H1 (cell line): Measurements from ENCODE around the gene PARM1. TPM values are rescaled to one million over a fixed set of nuclear protein-coding genes. Genes with fewer than 3 reads are reported as not detected.

Source experiments
- CTCF ChIA-PET: fragments of 300-600 bp; sonication (Branson Sonifier 250); formaldehyde crosslinking; loops from one replicate; lab custom pipeline; 2021; ENCODE audit not compliant: partially characterized antibody; lab: Charles Lee
- POLR2A ChIA-PET: fragments of 300-600 bp; sonication (Branson Sonifier 250); formaldehyde crosslinking; loops from one replicate; lab custom pipeline; 2021; ENCODE audit warnings: inconsistent platforms; ENCODE audit not compliant: partially characterized antibody; lab: Charles Lee
- DNase-seq, 2 experiments: peaks; one replicate each; pipeline versions ENCODE4 v3.0.0 to v3.0.0-alpha.2; 2010 to 2022; ENCODE audit warnings: low spot score in 2 of 2, low read depth in 1 of 2, mixed read lengths in 1 of 2
- FAIRE-seq: peaks from 2 replicates; lab custom pipeline; 2011; peaks lifted over from hg19 to GRCh38; lab: Jason Lieb, UNC
- H2AFZ ChIP-seq: 2 replicates; pipeline ENCODE4 v1.8.1; 2012; ENCODE audit warnings: low read length, inconsistent platforms
- H2AK5ac ChIP-seq: 2 replicates; pipeline ENCODE4 v1.6.1; 2013; ENCODE audit warnings: low read depth, low read length
- H2BK120ac ChIP-seq: replicated peaks from 2 replicates; pipeline ENCODE3; 2013; ENCODE audit warnings: low read depth, low read length, inconsistent platforms
- H2BK12ac ChIP-seq: 2 replicates; pipeline ENCODE4 v1.6.1; 2013; ENCODE audit warnings: low read depth, low read length
- H2BK15ac ChIP-seq: 2 replicates; pipeline ENCODE4 v1.6.1; 2013; ENCODE audit warnings: low read length
- H2BK20ac ChIP-seq: 2 replicates; pipeline ENCODE4 v1.6.1; 2013; ENCODE audit warnings: low read length
- H2BK5ac ChIP-seq: 2 replicates; pipeline ENCODE4 v1.6.1; 2013; ENCODE audit warnings: low read depth, low read length
- H3K14ac ChIP-seq: 2 replicates; pipeline ENCODE4 v1.6.1; 2013; ENCODE audit warnings: inconsistent platforms; ENCODE audit not compliant: insufficient read length
- H3K18ac ChIP-seq: 2 replicates; pipeline ENCODE4 v1.6.1; 2013; ENCODE audit warnings: low read length; ENCODE audit errors: extremely low read depth
- H3K23ac ChIP-seq: 2 replicates; pipeline ENCODE4 v1.6.1; 2013; ENCODE audit warnings: inconsistent platforms; ENCODE audit not compliant: insufficient read length
- H3K23me2 ChIP-seq: 2 replicates; pipeline ENCODE4 v1.6.1; 2013; ENCODE audit warnings: low read depth, low read length
- H3K27ac ChIP-seq: 2 replicates; pipeline ENCODE4 v1.6.1; 2011; ENCODE audit warnings: low read depth, low read length, inconsistent platforms
- H3K27me3 ChIP-seq, 4 experiments: replicated peaks in 1 of 4; 1 replicate in 1 of 4; 2 replicates in 3 of 4; pipeline versions ENCODE4 v1.6.1 to v1.8.1; 2011 to 2013; ENCODE audit warnings: low read length in 3 of 4, mild to moderate bottlenecking in 3 of 4, inconsistent platforms in 2 of 4, mixed read lengths in 2 of 4, moderate library complexity in 1 of 4; ENCODE audit not compliant: control insufficient read depth in 3 of 4, insufficient read depth in 3 of 4; ENCODE audit errors: extremely low read depth in 1 of 4
- H3K36me3 ChIP-seq, 4 experiments: 2 replicates each; pipeline versions ENCODE4 v1.6.1 to v1.8.1; 2011 to 2013; ENCODE audit warnings: mild to moderate bottlenecking in 4 of 4, low read length in 3 of 4, moderate library complexity in 2 of 4, control low read depth in 1 of 4, inconsistent platforms in 1 of 4; ENCODE audit not compliant: insufficient read depth in 4 of 4, control insufficient read depth in 2 of 4
- H3K4ac ChIP-seq: replicated peaks from 2 replicates; pipeline ENCODE3; 2013; ENCODE audit warnings: low read length, low read depth, mixed read lengths, inconsistent platforms; ENCODE audit not compliant: insufficient read length
- H3K4me1 ChIP-seq, 4 experiments: replicated peaks in 1 of 4; 1 replicate in 1 of 4; 2 replicates in 3 of 4; pipeline versions ENCODE4 v1.6.1 to v1.8.1; 2011 to 2013; ENCODE audit warnings: low read length in 3 of 4, inconsistent platforms in 2 of 4, mixed read lengths in 1 of 4; ENCODE audit not compliant: insufficient read depth in 4 of 4, control insufficient read depth in 3 of 4
- H3K4me2 ChIP-seq, 2 experiments: 2 replicates each; pipeline versions ENCODE4 v1.6.1 to v1.8.1; 2011 to 2013; ENCODE audit warnings: low read depth in 2 of 2, low read length in 2 of 2, control low read depth in 1 of 2, inconsistent platforms in 1 of 2, mild to moderate bottlenecking in 1 of 2; ENCODE audit not compliant: insufficient read depth in 1 of 2
- H3K4me3 ChIP-seq, 4 experiments: fragments of 200-600, 300-600 bp in 1 of 4; sonication (generic), shearing (Covaris generic), sonication (Bioruptor Twin) in 1 of 4; 2 replicates each; pipeline versions ENCODE4 v1.5.1 to v1.8.1; 2011 to 2016; ENCODE audit warnings: low read length in 4 of 4, low read depth in 3 of 4, control low read depth in 2 of 4, inconsistent platforms in 2 of 4, mild to moderate bottlenecking in 2 of 4, mixed read lengths in 1 of 4, moderate library complexity in 1 of 4; ENCODE audit not compliant: insufficient read depth in 2 of 4; ENCODE audit errors: extremely low read depth in 1 of 4
- H3K56ac ChIP-seq: replicated peaks from 2 replicates; pipeline ENCODE3; 2013; ENCODE audit warnings: low read depth, mild to moderate bottlenecking, mixed read lengths, low read length, inconsistent platforms; ENCODE audit not compliant: insufficient read length
- H3K79me1 ChIP-seq: 2 replicates; pipeline ENCODE4 v1.6.1; 2013; ENCODE audit warnings: low read depth, low read length, control low read depth
- H3K79me2 ChIP-seq, 2 experiments: 2 replicates each; pipeline versions ENCODE4 v1.6.1 to v1.8.1; 2012 to 2013; ENCODE audit warnings: low read length in 2 of 2, mild to moderate bottlenecking in 2 of 2, inconsistent platforms in 1 of 2; ENCODE audit not compliant: insufficient read depth in 2 of 2, control insufficient read depth in 1 of 2
- H3K9ac ChIP-seq, 4 experiments: replicated peaks in 1 of 4; 1 replicate in 1 of 4; 2 replicates in 3 of 4; pipeline versions ENCODE4 v1.6.1 to v1.8.1; 2011 to 2013; ENCODE audit warnings: low read depth in 3 of 4, low read length in 3 of 4, control low read depth in 2 of 4, mild to moderate bottlenecking in 2 of 4, moderate library complexity in 2 of 4, inconsistent platforms in 1 of 4; ENCODE audit errors: extremely low read depth in 1 of 4
- H3K9me3 ChIP-seq, 2 experiments: 2 replicates each; pipeline versions ENCODE4 v1.6.1 to v1.8.1; 2012 to 2013; ENCODE audit warnings: mild to moderate bottlenecking in 2 of 2, moderate library complexity in 2 of 2, control low read depth in 1 of 2, inconsistent platforms in 1 of 2, low read depth in 1 of 2, low read length in 1 of 2, mixed read lengths in 1 of 2; ENCODE audit not compliant: insufficient read depth in 2 of 2
- H4K20me1 ChIP-seq, 2 experiments: replicated peaks in 1 of 2; 2 replicates each; pipeline versions ENCODE3 to v1.8.1; 2011 to 2013; ENCODE audit warnings: inconsistent platforms in 2 of 2, low read length in 2 of 2, mild to moderate bottlenecking in 1 of 2; ENCODE audit not compliant: insufficient read depth in 2 of 2, control insufficient read depth in 1 of 2
- H4K5ac ChIP-seq: 2 replicates; pipeline ENCODE4 v1.6.1; 2013; ENCODE audit warnings: low read length, low read depth, mixed read lengths, inconsistent platforms; ENCODE audit not compliant: insufficient read length
- H4K8ac ChIP-seq: 2 replicates; pipeline ENCODE4 v1.8.0; 2013; ENCODE audit warnings: mild to moderate bottlenecking, moderate library complexity, low read length, inconsistent platforms; ENCODE audit not compliant: insufficient read depth; ENCODE audit errors: extremely low read depth
- H4K91ac ChIP-seq: replicated peaks from 2 replicates; pipeline ENCODE3; 2013; ENCODE audit warnings: low read length, mixed read lengths, inconsistent platforms; ENCODE audit not compliant: insufficient read length
- ASH2L ChIP-seq: fragments of 200-600, 300-600 bp; sonication (generic); IDR thresholded peaks from one replicate; pipeline ENCODE4 v1.7.1; 2017; ENCODE audit warnings: low read length
- BRCA1 ChIP-seq: IDR thresholded peaks from 2 replicates; pipeline ENCODE4 v1.6.1; 2012; ENCODE audit warnings: low read depth, low read length, improper control_type of control experiment
- CREB1 ChIP-seq: IDR thresholded peaks from 2 replicates; pipeline ENCODE4 v1.6.1; 2012; ENCODE audit warnings: inconsistent platforms
- EZH2 ChIP-seq: fragments of 200-600 bp; sonication (generic); IDR thresholded peaks from 2 replicates; pipeline ENCODE4 v1.7.1; 2012; ENCODE audit warnings: low read depth, mild to moderate bottlenecking, moderate library complexity, low read length, inconsistent platforms; ENCODE audit not compliant: severe bottlenecking
- GABPA ChIP-seq: IDR thresholded peaks from 2 replicates; pipeline ENCODE4 v1.6.1; 2011; ENCODE audit warnings: mild to moderate bottlenecking, low read length, moderate library complexity, borderline replicate concordance; ENCODE audit not compliant: insufficient read depth
- RNF2 ChIP-seq: fragments of 200-900, 300-1000 bp; sonication (generic); IDR thresholded peaks from 2 replicates; pipeline ENCODE4 v1.7.1; 2016; ENCODE audit warnings: borderline replicate concordance, low read depth, mild to moderate bottlenecking, antibody characterized with exemption, low read length; ENCODE audit not compliant: poor library complexity, severe bottlenecking; ENCODE audit errors: missing control alignments
- SAP30 ChIP-seq: fragments of 300-600 bp; sonication (generic); IDR thresholded peaks from 2 replicates; pipeline ENCODE4 v1.7.1; 2012; ENCODE audit warnings: low read length, moderate library complexity, mild to moderate bottlenecking, inconsistent platforms; ENCODE audit not compliant: insufficient read depth, insufficient replicate concordance
- SIRT6 ChIP-seq: IDR thresholded peaks from one replicate; pipeline ENCODE4 v1.7.1; 2012; ENCODE audit warnings: low read length, inconsistent platforms
- SP1 ChIP-seq: IDR thresholded peaks from 2 replicates; pipeline ENCODE4 v1.6.1; 2011; ENCODE audit warnings: low read depth, low read length
- TEAD4 ChIP-seq: IDR thresholded peaks from 2 replicates; pipeline ENCODE4 v1.6.1; 2012; ENCODE audit warnings: low read depth, low read length, inconsistent platforms, mixed read lengths
- ZNF274 ChIP-seq: IDR thresholded peaks from 2 replicates; pipeline ENCODE4 v1.7.0; 2012; ENCODE audit warnings: low read length, borderline replicate concordance; ENCODE audit errors: extremely low read depth
- WGBS, 2 experiments: shearing (Covaris generic) in 1 of 2; methylation state at CpG; one replicate each; pipeline versions ENCODE4 v1.1.6 to v1.1.7; 2013 to 2015; ENCODE audit warnings: low lambda C conversion rate in 2 of 2, mixed read lengths in 2 of 2, inconsistent platforms in 1 of 2, low coverage in 1 of 2, missing lambda C conversion rate in 1 of 2; ENCODE audit not compliant: insufficient replicate concordance in 2 of 2, insufficient coverage in 1 of 2, insufficient read length in 1 of 2; ENCODE audit errors: extremely low coverage in 1 of 2, missing lambda C conversion rate in 1 of 2; 5-methylcytosine and 5-hydroxymethylcytosine counted together
- polyA plus RNA-seq, 7 experiments: library from polyadenylated mRNA; depleted of rRNA in 3 of 7; stranded (reverse) in 5 of 7; unstranded in 2 of 7; fragments of >200 nt in 5 of 7; fragments of 200-250 nt in 2 of 7; gene quantifications; 1 replicate in 5 of 7; 2 replicates in 1 of 7; 4 replicates in 1 of 7; pipeline versions ENCODE4 v1.2.1 to v1.2.3, GENCODE V29; 2011 to 2013; ENCODE audit warnings: missing spikeins in 2 of 7, mixed read lengths in 2 of 7
- total RNA-seq: library from RNA; stranded (reverse); fragmentation: NEBNext Ultra II Directional; extraction: Animal tissue kit (Norgen Biotek cat#: 25700); gene quantifications from 2 replicates; pipeline ENCODE4 v1.2.1, GENCODE V29; 2021
- TF ChIP-seq, protein P1 (sequence below), 3 experiments: IDR thresholded peaks; 1 replicate in 2 of 3; 2 replicates in 1 of 3; pipeline versions ENCODE4 v1.5.1 to v1.6.1; 2011; ENCODE audit warnings: low read length in 3 of 3, mild to moderate bottlenecking in 3 of 3, inconsistent platforms in 2 of 3, low read depth in 1 of 3, moderate library complexity in 1 of 3; ENCODE audit not compliant: insufficient read depth in 1 of 3; ENCODE audit errors: control extremely low read depth in 1 of 3

Gene PARM1
- total and polyA plus RNA-seq, 2 of the 8 experiments (the other 6 are each of a cell fraction or from before 2014, with no cell fraction given), result 2.0 to 5.3 TPM

- no peaks in the 10 kb centered on the region for H4K20me1 ChIP-seq
- TF ChIP-seq RNF2, result no peak
- TF ChIP-seq SP1, result no peak
- TF ChIP-seq ASH2L, result no peak
- no peak for TF ChIP-seq SIRT6
- TF ChIP-seq, protein P1, sequence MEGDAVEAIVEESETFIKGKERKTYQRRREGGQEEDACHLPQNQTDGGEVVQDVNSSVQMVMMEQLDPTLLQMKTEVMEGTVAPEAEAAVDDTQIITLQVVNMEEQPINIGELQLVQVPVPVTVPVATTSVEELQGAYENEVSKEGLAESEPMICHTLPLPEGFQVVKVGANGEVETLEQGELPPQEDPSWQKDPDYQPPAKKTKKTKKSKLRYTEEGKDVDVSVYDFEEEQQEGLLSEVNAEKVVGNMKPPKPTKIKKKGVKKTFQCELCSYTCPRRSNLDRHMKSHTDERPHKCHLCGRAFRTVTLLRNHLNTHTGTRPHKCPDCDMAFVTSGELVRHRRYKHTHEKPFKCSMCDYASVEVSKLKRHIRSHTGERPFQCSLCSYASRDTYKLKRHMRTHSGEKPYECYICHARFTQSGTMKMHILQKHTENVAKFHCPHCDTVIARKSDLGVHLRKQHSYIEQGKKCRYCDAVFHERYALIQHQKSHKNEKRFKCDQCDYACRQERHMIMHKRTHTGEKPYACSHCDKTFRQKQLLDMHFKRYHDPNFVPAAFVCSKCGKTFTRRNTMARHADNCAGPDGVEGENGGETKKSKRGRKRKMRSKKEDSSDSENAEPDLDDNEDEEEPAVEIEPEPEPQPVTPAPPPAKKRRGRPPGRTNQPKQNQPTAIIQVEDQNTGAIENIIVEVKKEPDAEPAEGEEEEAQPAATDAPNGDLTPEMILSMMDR (IDR thresholded peaks at IDR 0.05; ENCODE audit: control extremely low read depth in 1 of 3, insufficient read depth in 1 of 3, low read depth in 1 of 3, low read length in 3 of 3), result no peak
- TF ChIP-seq SAP30, result no peak
- TF ChIP-seq EZH2, result no peak
- no peak for TF ChIP-seq GABPA
- TF ChIP-seq ZNF274, result no peak
- no peak for TF ChIP-seq CREB1
- no peak for TF ChIP-seq BRCA1
- TF ChIP-seq TEAD4, result no peak
Measured at GRCh38 chr4:75025431-75025830, 92.5 kb downstream of the PARM1 start.

More at GRCh38 chr4:75025431-75025830, 92.5 kb downstream of the PARM1 start:
- no peak overlapping the region for H3K23ac ChIP-seq
- H3K18ac ChIP-seq, result no peak overlapping the region
- peaks cover 2% of the 10 kb centered on the region; the same call in 1 of the 2 replicates for H3K23me2 ChIP-seq
- H3K4me2 ChIP-seq, result no peak overlapping the region
- H2BK5ac ChIP-seq, result no peak overlapping the region
- no peaks in the 10 kb centered on the region for H3K36me3 ChIP-seq
- H3K9me3 ChIP-seq, result no peaks in the 10 kb centered on the region
- H2BK12ac ChIP-seq, result no peak overlapping the region
- no peak for FAIRE-seq
- H3K56ac ChIP-seq, result no peak overlapping the region
- H3K9ac ChIP-seq, result no peak overlapping the region
- H3K79me2 ChIP-seq, result no peaks in the 10 kb centered on the region
- no peak overlapping the region for H2AFZ ChIP-seq
- H2BK120ac ChIP-seq, result no peak overlapping the region
- H3K79me1 ChIP-seq, result no peaks in the 10 kb centered on the region
- 93% methylated on average over 5 of the region's 5 CpGs; no CpG with 5 or more reads in 1 of the 2 experiments for WGBS, 2 experiments
- no peak overlapping the region for H4K91ac ChIP-seq
- no peak overlapping the region for H4K8ac ChIP-seq
- H3K27ac ChIP-seq, result no peak overlapping the region
- no peaks in the 10 kb centered on the region for H3K4me1 ChIP-seq
- CTCF ChIA-PET, result interaction anchor here (1.0 to 1.7 kb wide), 2 partner anchors 55 to 480 kb away, joined by 3 to 4 read pairs; no protein-coding TSS in a partner anchor
- H2BK20ac ChIP-seq, result no peak overlapping the region
- no peak overlapping the region for H3K4me3 ChIP-seq
- no peak overlapping the region for H3K14ac ChIP-seq
- no peaks in the 10 kb centered on the region for H3K27me3 ChIP-seq
- no peak for DNase-seq
- POLR2A ChIA-PET, result no interaction called here
- H2BK15ac ChIP-seq, result no peak overlapping the region
- no peak overlapping the region for H4K5ac ChIP-seq
- H2AK5ac ChIP-seq, result no peak overlapping the region
- H3K4ac ChIP-seq, result no peak overlapping the region
